HG02885 (cell line): ENCODE results near the gene SLC5A3.

ENCODE experiments used
- ATAC-seq: cut with Tn5 transposase; IDR thresholded peaks from one replicate; pipeline ENCODE4 v1.9.1; 2021; ENCODE audit warnings: mild to moderate bottlenecking; ENCODE audit not compliant: unreplicated experiment, poor library complexity

Gene SLC5A3

GRCh38 chr21:34094949-34095348 lies 21.6 kb downstream of the SLC5A3 start:
- ATAC-seq, result no peak

GRCh38 chr21:34097442-34097841 lies 24.1 kb downstream of the SLC5A3 start:
- no peak for ATAC-seq

- ATAC-seq, result no peak
These were observed 27.0 kb downstream of the SLC5A3 start for GRCh38 chr21:34100337-34100736.

- no peak for ATAC-seq
These were observed 27.4 kb downstream of the SLC5A3 start for GRCh38 chr21:34100790-34101189.

GRCh38 chr21:34105947-34106541 lies 32.7 kb downstream of the SLC5A3 start:
- ATAC-seq, result no peak

GRCh38 chr21:34107606-34108005 lies 34.2 kb downstream of the SLC5A3 start:
- no peak for ATAC-seq

- no peak for ATAC-seq
These were observed 35.7 kb downstream of the SLC5A3 start for GRCh38 chr21:34109075-34109474.

- ATAC-seq, result no peak
These were observed 37.3 kb downstream of the SLC5A3 start for GRCh38 chr21:34110594-34111202.

GRCh38 chr21:34112316-34113033 lies 39.1 kb downstream of the SLC5A3 start:
- no peak for ATAC-seq

- ATAC-seq, result no peak
These were observed 40.5 kb downstream of the SLC5A3 start for GRCh38 chr21:34113842-34114241.

GRCh38 chr21:34115160-34115559 lies 41.8 kb downstream of the SLC5A3 start:
- no peak for ATAC-seq

- ATAC-seq, result no peak
These were observed 43.2 kb downstream of the SLC5A3 start for GRCh38 chr21:34116569-34116968.

GRCh38 chr21:34120867-34121266 lies 47.5 kb downstream of the SLC5A3 start:
- ATAC-seq, result no peak

- ATAC-seq, result no peak
These were observed 48.7 kb downstream of the SLC5A3 start for GRCh38 chr21:34122047-34122446.
